CD14-positive monocyte (primary cell): Measurements from ENCODE around the gene AQP12B. TPM values are rescaled to one million over a fixed set of nuclear protein-coding genes. Genes with fewer than 3 reads are reported as not detected.

Experiments used
- DNase-seq, 3 donors: peaks; one replicate each; pipeline ENCODE4 v3.0.0-alpha.2; 2011 to 2022
- H2AFZ ChIP-seq: 2 replicates; pipeline ENCODE4 v1.6.0; 2012; ENCODE audit warnings: mild to moderate bottlenecking, low read depth, low read length, inconsistent platforms; ENCODE audit not compliant: insufficient read depth, poor library complexity, severe bottlenecking
- H3K27ac ChIP-seq, 2 donors: 1 replicate in 1 of 2; 2 replicates in 1 of 2; pipeline ENCODE4 v1.5.1; 2012 to 2013; ENCODE audit warnings: low read length in 2 of 2, control low read depth in 1 of 2, inconsistent platforms in 1 of 2, low read depth in 1 of 2, mild to moderate bottlenecking in 1 of 2
- H3K27me3 ChIP-seq, 2 donors: one replicate each; pipeline versions ENCODE4 v1.6.0 to v1.6.1; 2011 to 2013; ENCODE audit warnings: low read length in 2 of 2; ENCODE audit not compliant: control insufficient read depth in 2 of 2, insufficient read depth in 2 of 2
- H3K36me3 ChIP-seq, 2 donors: replicated peaks in 1 of 2; 1 replicate in 1 of 2; 2 replicates in 1 of 2; pipeline versions ENCODE4 v1.5.1 to v1.6.1; 2012 to 2013; ENCODE audit warnings: low read length in 2 of 2, control low read depth in 1 of 2, inconsistent platforms in 1 of 2, mild to moderate bottlenecking in 1 of 2; ENCODE audit not compliant: insufficient read depth in 2 of 2, control insufficient read depth in 1 of 2
- H3K4me1 ChIP-seq, 2 donors: 1 replicate in 1 of 2; 2 replicates in 1 of 2; pipeline versions ENCODE4 v1.5.1 to v1.6.1; 2012 to 2013; ENCODE audit warnings: low read length in 2 of 2, control low read depth in 1 of 2, inconsistent platforms in 1 of 2, mild to moderate bottlenecking in 1 of 2, moderate library complexity in 1 of 2; ENCODE audit not compliant: insufficient read depth in 2 of 2, control insufficient read depth in 1 of 2
- H3K4me2 ChIP-seq: replicated peaks from 2 replicates; pipeline ENCODE3; 2012; ENCODE audit warnings: low read length, moderate library complexity, mild to moderate bottlenecking; ENCODE audit not compliant: poor library complexity, severe bottlenecking; ENCODE audit errors: extremely low read depth
- H3K4me3 ChIP-seq, 3 experiments: fragments of 200-600 bp in 1 of 3; sonication (generic) in 1 of 3; replicated peaks in 1 of 3; 1 replicate in 2 of 3; 2 replicates in 1 of 3; pipeline ENCODE4 v1.5.1; 2011 to 2013; ENCODE audit warnings: low read length in 3 of 3, mild to moderate bottlenecking in 3 of 3, control low read depth in 2 of 3, low read depth in 2 of 3, inconsistent platforms in 1 of 3, moderate library complexity in 1 of 3
- H3K79me2 ChIP-seq: 2 replicates; pipeline ENCODE4 v1.6.0; 2012; ENCODE audit warnings: mild to moderate bottlenecking, control low read depth, inconsistent platforms, low read length, moderate library complexity; ENCODE audit not compliant: insufficient read depth
- H3K9ac ChIP-seq: 2 replicates; pipeline ENCODE4 v1.6.0; 2017; ENCODE audit warnings: low read length, mild to moderate bottlenecking; ENCODE audit not compliant: insufficient read depth, poor library complexity, severe bottlenecking
- H3K9me3 ChIP-seq, 2 donors: replicated peaks in 1 of 2; 1 replicate in 1 of 2; 2 replicates in 1 of 2; pipeline versions ENCODE4 v1.5.1 to v1.6.1; 2012 to 2013; ENCODE audit warnings: low read length in 2 of 2, control low read depth in 1 of 2; ENCODE audit not compliant: control insufficient read depth in 1 of 2, insufficient read depth in 1 of 2
- H4K20me1 ChIP-seq: 2 replicates; pipeline ENCODE4 v1.6.0; 2012; ENCODE audit warnings: mild to moderate bottlenecking, low read length, control low read depth, moderate library complexity; ENCODE audit not compliant: insufficient read depth
- H3K27ac Mint-ChIP-seq, 7 donors: one replicate each; pipeline ENCODE4 v1.8.0; 2020; ENCODE audit warnings: mild to moderate bottlenecking in 7 of 7, mixed read lengths in 7 of 7, moderate library complexity in 6 of 7, inconsistent platforms in 2 of 7
- H3K27me3 Mint-ChIP-seq, 3 donors: one replicate each; pipeline ENCODE4 v1.8.0; 2021 to 2022; ENCODE audit warnings: low read depth in 3 of 3, mild to moderate bottlenecking in 3 of 3, mixed read lengths in 3 of 3, moderate library complexity in 3 of 3, inconsistent platforms in 1 of 3
- H3K36me3 Mint-ChIP-seq, 2 donors: one replicate each; pipeline ENCODE4 v1.8.0; 2020; ENCODE audit warnings: mixed read lengths in 2 of 2, inconsistent platforms in 1 of 2, mild to moderate bottlenecking in 1 of 2
- H3K4me1 Mint-ChIP-seq: one replicate; pipeline ENCODE4 v1.8.0; 2020; ENCODE audit warnings: mild to moderate bottlenecking, mixed read lengths
- H3K4me3 Mint-ChIP-seq, 2 donors: one replicate each; pipeline ENCODE4 v1.8.0; 2020; ENCODE audit warnings: mild to moderate bottlenecking in 2 of 2, mixed read lengths in 2 of 2, moderate library complexity in 1 of 2
- H3K9me3 Mint-ChIP-seq, 7 donors: one replicate each; pipeline ENCODE4 v1.8.0; 2020 to 2022; ENCODE audit warnings: mixed read lengths in 7 of 7, mild to moderate bottlenecking in 6 of 7, moderate library complexity in 6 of 7, inconsistent platforms in 2 of 7
- WGBS: methylation state at CpG from one replicate; pipeline ENCODE4 v1.1.5; 2013; ENCODE audit warnings: missing lambda C conversion rate; ENCODE audit not compliant: insufficient coverage; 5-methylcytosine and 5-hydroxymethylcytosine counted together
- intact Hi-C, 2 donors: fragments of 100-400 bp; cut with micrococcal nuclease; formaldehyde crosslinking; loops; one replicate each; pipeline versions ENCODE4 v1.15.0 to v1.15.1; 2023
- polyA plus RNA-seq, 3 donors: library from polyadenylated mRNA; depleted of rRNA in 1 of 3; unstranded in 2 of 3; stranded (reverse) in 1 of 3; fragments of 300-500 nt in 2 of 3; fragments of >200 nt in 1 of 3; fragmentation: Illumina TruSeq in 2 of 3; gene quantifications; 1 replicate in 2 of 3; 2 replicates in 1 of 3; pipeline ENCODE4 v1.2.3, GENCODE V29; 2012 to 2021
- TF ChIP-seq, protein P1 (sequence below): fragments of 200-600 bp; IDR thresholded peaks from one replicate; pipeline ENCODE4 v1.8.0; 2022; ENCODE audit warnings: antibody characterized with exemption, mild to moderate bottlenecking

AQP12B gene
- polyA plus RNA-seq, 3 donors, result not detected

DNA sequence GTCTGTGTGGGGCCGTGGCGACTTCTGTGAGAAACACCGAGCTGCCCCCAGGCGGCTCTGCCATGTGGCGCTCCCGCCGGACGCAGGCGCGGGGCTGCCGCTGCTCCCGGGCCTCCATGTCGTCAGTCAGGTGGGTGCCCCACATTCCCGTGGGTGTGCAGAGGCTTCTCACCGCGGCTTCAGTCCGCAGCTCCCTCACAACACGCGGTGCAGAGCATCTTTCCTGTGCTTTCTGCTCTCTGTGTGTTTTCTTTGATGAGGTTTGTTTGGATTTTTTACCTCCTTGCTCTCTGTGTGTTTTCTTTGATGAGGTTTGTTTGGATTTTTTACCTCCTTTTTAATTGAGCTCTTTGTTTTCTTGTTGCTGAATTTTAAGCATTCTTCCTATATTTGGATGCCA is 22.0 kb upstream of the AQP12B start:
- intact Hi-C loops, result loop anchor here (5.0 kb wide), 1 partner anchor 192 kb away; no protein-coding TSS in a partner anchor
- no peaks in the 10 kb centered on the region for H4K20me1 ChIP-seq
- peaks cover 14 to 17% of the 10 kb centered on the region in 2 donors for H3K4me1 ChIP-seq
- no peak overlapping the region for H3K9ac ChIP-seq
- no peak overlapping the region for H2AFZ ChIP-seq
- no peak for DNase-seq
- no peaks in the 10 kb centered on the region for H3K36me3 Mint-ChIP-seq
- no peak overlapping the region for H3K4me3 Mint-ChIP-seq
- H3K4me2 ChIP-seq, result no peak overlapping the region
- H3K4me3 ChIP-seq, result no peak overlapping the region
- no peaks in the 10 kb centered on the region for H3K79me2 ChIP-seq
- peaks cover 4 to 7% (median 7%) of the 10 kb centered on the region in 3 donors for H3K27me3 Mint-ChIP-seq
- no peaks in the 10 kb centered on the region for H3K27me3 ChIP-seq
- H3K27ac Mint-ChIP-seq, result no peak overlapping the region
- no peaks in the 10 kb centered on the region for H3K9me3 Mint-ChIP-seq
- TF ChIP-seq, protein P1, sequence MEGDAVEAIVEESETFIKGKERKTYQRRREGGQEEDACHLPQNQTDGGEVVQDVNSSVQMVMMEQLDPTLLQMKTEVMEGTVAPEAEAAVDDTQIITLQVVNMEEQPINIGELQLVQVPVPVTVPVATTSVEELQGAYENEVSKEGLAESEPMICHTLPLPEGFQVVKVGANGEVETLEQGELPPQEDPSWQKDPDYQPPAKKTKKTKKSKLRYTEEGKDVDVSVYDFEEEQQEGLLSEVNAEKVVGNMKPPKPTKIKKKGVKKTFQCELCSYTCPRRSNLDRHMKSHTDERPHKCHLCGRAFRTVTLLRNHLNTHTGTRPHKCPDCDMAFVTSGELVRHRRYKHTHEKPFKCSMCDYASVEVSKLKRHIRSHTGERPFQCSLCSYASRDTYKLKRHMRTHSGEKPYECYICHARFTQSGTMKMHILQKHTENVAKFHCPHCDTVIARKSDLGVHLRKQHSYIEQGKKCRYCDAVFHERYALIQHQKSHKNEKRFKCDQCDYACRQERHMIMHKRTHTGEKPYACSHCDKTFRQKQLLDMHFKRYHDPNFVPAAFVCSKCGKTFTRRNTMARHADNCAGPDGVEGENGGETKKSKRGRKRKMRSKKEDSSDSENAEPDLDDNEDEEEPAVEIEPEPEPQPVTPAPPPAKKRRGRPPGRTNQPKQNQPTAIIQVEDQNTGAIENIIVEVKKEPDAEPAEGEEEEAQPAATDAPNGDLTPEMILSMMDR, result no peak
- 97% methylated on average over 16 of the region's 19 CpGs for WGBS
- H3K4me1 Mint-ChIP-seq, result peaks cover 21% of the 10 kb centered on the region
- no peaks in the 10 kb centered on the region for H3K9me3 ChIP-seq
- no peak overlapping the region for H3K27ac ChIP-seq
- H3K36me3 ChIP-seq, result no peaks in the 10 kb centered on the region

DNA sequence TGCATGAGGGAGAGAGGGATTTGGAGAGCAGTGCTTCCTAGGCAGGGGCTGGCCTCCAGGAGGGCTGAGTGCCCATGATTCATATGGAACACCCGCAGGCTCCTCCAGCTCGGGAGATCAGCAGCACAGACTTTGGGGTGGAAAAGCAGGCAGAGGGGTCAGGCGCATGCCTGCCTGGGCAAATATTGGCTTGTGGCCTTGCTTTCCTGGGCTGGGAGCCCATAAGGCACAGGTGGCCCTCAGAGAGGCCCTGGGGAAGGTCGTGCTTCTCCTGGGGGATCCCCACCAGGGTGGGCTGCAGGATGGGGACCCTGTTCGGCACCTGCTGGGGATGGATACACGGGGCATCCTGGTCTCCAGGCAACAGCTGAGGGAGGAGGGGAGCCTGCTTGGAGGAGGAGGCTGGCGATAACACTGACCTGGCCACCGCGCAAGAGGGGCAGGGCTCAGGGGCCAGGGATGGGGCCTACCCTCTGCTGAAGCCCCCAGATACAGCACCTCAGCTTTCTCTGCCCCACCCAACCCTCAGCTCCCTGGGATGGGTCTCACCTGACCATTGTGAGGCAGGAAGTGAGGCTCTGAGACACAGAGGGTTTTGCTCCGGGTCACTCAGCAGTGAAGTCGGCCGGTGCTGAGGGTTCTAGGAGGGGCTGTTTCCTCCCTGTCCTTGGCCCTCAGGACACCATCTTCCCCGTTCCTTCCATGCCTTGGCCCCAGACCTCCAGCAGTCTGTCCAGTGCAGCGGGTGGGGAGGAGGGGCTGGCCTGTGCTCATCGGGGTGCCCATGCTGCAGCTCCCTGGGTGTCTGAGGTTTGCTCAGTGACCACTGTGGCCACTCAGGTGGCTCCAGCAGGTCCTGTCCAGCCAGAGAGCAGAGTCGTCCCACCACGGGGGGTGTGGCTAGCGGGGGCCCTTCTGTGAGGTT is 21.0 kb upstream of the AQP12B start:
- Histone ChIP-seq H3K27me3 (no peaks in the 10 kb centered on the region), H3K79me2 (no peaks in the 10 kb centered on the region)

More for the DNA sequence above, 21.0 kb upstream of the AQP12B start:
- Histone ChIP-seq H3K27ac (no peak overlapping the region), H3K9me3 (no peaks in the 10 kb centered on the region), H3K4me3 (no peak overlapping the region), H2AFZ (no peak overlapping the region), H3K36me3 (no peaks in the 10 kb centered on the region), H3K4me2 (no peak overlapping the region), H3K9ac (no peak overlapping the region), H3K4me1 (peaks cover 14 to 17% of the 10 kb centered on the region in 2 donors), H4K20me1 (no peaks in the 10 kb centered on the region)
- peaks cover 6 to 7% (median 6%) of the 10 kb centered on the region in 3 donors for H3K27me3 Mint-ChIP-seq
- H3K4me3 Mint-ChIP-seq, result no peak overlapping the region
- TF ChIP-seq, protein P1, result no peak
- H3K4me1 Mint-ChIP-seq, result peaks cover 21% of the 10 kb centered on the region
- DNase-seq, result no peak
- no peaks in the 10 kb centered on the region for H3K9me3 Mint-ChIP-seq
- no peaks in the 10 kb centered on the region for H3K36me3 Mint-ChIP-seq
- H3K27ac Mint-ChIP-seq, result no peak overlapping the region
- intact Hi-C loops, result loop anchor here (5.0 kb wide), 1 partner anchor 191 kb away; no protein-coding TSS in a partner anchor
- WGBS, result 90% methylated on average over 15 of the region's 18 CpGs
